GM21526 (cell line): ENCODE data around the gene MYO5B.
"Not testable (repeated sequence)": the region's sequence is repeated elsewhere in the genome, so short reads cannot be mapped to it uniquely, and the experiment has no call there.

Source experiments
- ATAC-seq: cut with Tn5 transposase; IDR thresholded peaks from one replicate; pipeline ENCODE4 v1.9.1; 2021; ENCODE audit warnings: moderate library complexity; ENCODE audit not compliant: unreplicated experiment, low FRiP score

The MYO5B gene

GRCh38 chr18:49898421-49898820 lies 296.5 kb downstream of the MYO5B start:
- ATAC-seq = no peak

DNA sequence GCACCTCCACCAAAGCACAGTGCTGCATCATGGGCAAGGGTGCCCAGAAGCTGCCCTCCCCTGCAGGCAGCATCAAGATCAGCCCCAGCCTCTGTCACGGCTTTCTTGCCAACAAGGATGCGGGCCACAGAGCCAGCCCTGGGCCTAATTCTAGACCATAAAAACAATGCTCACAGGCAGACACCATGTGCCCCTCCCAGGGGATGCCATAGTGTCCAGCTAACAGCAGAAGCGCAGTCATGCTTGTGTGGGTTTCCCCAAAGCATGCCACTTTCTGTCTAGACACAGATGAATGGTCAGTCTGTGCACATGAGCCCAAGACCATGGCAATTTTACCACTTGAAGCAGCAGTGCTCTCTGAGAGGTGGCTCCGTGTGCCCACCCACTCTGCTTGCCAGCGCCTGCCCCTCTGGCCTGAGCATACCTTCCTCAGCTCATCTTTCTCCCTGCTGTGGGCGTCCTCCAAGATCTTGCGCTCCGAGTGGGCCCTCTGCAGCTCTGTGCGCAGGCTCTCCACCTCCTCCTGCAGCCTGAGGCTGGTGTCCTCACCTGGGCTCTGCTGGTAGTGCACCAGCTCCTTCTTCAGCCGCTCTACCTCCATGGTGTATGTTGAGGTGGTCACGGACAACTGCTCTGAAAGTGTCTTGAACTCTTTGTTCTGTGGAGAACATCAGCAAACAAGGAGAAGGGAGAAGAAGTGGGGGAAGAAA lies 300.3 kb downstream of the MYO5B start:
- ATAC-seq = no peak

DNA sequence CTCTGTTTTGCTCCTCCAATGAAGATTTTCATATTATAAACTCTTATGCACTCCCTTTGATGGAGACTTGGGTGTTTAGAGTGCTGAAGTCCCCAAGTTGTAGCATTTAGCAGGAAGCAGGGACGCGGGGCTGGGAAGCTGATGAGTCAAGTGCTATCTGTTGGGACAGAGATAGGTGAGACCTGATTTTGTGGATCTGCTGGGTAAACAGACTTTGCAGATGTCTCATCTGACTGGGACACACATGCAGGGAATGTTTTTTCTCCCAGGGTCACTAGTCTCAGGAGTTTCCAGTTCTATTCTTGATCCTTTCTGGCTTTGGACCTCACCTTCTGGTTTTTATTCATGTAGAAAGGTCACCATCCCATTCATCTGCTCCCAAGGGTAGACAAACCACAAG lies 301.9 kb downstream of the MYO5B start:
- no peak for ATAC-seq

DNA sequence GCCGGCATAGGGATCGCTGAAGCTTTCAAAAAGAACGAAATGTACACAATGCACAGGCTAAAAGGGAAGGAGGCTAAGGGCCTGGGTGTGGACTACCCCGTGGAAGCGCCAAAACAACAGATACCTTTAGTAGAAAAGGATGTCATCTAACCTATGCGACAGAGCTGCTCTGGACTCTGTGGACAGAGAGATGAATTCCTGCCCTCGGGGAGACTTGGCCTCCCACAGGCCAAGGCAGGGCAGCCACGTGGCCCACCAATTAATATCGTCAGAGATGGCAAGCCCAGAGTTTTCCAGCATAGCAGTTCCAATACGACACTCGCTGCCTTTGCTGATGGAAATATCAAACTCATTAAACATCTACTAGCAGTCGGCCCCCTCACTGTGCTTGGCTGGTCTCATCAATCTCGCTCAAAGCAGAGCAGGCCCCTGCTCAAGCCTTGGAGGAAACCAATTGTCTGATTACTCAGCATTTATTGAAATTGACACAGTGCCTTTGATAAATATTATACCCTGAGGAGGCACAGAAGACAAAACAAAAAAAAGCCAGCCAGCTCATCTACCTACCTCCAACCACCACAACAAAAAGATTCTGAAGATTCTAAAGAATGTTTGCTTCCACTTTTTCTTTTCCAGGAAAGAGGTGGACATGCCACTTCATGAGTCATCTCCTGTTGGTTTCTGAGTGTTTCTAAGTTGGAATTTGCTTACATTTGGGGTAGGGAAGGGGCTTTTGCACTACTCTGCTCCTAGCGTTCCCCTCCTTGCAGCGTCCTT lies 302.6 kb downstream of the MYO5B start:
- no peak for ATAC-seq

- ATAC-seq = no peak
These were observed 304.9 kb downstream of the MYO5B start for GRCh38 chr18:49890041-49890440.

- ATAC-seq = not testable (repeated sequence)
These were observed 305.4 kb downstream of the MYO5B start for GRCh38 chr18:49889552-49889951.

DNA sequence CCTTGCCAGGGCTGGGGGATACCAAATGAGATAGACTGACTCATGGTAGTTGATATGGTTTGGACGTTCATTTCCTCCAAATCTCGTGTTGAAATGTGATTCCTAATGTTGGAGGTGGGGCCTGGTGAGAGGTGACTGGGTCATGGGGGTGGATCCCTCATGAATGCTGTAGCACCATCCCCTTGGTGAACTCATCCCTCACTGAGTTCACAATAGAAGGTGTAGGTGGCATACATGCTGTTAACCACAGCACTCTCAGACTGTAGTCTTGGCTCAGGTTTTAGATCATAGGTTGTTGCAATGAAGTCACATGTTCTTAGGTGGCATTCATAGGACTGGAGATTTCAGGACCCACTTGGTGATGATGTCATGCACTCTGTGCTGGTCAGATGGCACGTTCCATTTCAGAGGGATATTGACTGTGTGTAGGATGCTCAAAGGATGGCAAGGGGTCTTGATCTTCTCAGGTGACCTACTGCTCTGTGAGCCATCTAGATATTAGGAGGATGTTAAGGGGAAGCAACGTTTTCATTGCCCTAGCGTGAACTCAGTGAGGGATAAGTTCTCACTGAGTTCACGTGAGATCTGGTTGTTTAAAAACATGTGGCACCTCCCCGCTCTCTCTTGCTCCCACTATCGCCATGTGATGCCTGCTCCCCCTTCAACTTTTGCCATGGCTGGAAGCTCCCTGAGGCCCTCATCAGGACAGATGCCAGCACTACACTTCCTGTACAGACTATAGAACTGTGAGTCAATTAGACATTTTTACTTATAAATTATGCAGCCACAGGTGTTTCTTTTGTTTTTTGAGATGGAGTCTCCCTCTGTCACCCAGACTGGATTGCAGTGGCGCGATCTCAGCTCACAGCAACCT lies 307.8 kb downstream of the MYO5B start:
- no peak for ATAC-seq

DNA sequence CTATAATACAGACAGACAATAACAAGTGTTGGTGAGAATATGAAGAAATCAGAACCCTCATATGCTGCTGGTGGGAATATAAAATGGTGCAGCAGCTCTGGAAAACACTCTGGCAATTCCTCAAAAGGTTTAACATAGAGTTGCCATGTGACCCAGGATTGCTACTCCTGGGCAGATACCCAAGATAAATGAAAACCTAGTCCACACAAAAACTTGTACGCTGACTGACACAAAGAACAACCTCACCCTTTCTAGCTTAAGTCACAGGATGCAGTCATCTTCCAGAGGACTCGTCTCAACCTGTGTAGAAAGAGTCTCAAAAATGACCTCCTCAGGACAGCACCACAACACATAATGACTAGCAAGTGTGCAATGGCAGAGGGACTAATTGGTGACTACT lies 310.0 kb downstream of the MYO5B start:
- no peak for ATAC-seq

- no peak for ATAC-seq
These were observed 310.5 kb downstream of the MYO5B start for GRCh38 chr18:49884465-49884864.

GRCh38 chr18:49880661-49881060 lies 314.3 kb downstream of the MYO5B start:
- no peak for ATAC-seq

DNA sequence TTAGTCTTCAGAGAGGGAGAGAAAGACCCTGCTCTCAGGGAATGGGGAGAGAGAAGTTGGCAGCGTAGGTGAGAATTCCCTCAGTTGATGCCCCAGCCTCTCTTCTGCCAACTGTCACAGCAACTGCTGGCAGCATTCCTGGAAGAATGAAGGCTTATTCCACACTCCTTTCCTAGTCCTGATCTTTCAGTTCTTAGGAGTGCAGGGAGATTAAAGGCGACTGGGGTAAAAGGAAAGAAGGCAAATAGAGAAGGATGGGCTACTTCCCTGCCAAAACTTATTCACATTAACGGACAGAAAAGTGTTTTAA lies 315.7 kb downstream of the MYO5B start:
- no peak for ATAC-seq

GRCh38 chr18:49878567-49879270 lies 316.2 kb downstream of the MYO5B start:
- no peak for ATAC-seq

GRCh38 chr18:49878015-49878414 lies 316.9 kb downstream of the MYO5B start:
- no peak for ATAC-seq

DNA sequence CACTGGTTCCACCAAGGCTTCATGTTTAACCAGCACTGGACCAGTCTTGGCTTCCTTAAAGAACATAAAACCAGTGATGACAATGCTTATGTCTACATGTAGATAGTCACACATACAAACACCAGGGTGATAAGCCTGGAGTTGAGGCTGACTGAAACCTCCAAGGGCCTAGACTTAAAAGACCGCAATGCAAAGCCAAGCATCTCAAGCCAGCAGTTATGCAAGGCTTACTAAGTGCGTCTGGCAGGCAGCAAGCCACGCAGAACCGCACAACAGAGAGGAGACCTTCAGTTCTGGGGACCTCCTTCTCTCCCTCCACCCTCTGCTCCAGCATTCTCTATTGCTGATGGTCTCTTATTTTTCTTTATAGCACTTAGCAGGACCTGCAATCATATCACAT lies 318.4 kb downstream of the MYO5B start:
- ATAC-seq = no peak

- ATAC-seq = no peak
These were observed 319.2 kb downstream of the MYO5B start for GRCh38 chr18:49875783-49876182.

DNA sequence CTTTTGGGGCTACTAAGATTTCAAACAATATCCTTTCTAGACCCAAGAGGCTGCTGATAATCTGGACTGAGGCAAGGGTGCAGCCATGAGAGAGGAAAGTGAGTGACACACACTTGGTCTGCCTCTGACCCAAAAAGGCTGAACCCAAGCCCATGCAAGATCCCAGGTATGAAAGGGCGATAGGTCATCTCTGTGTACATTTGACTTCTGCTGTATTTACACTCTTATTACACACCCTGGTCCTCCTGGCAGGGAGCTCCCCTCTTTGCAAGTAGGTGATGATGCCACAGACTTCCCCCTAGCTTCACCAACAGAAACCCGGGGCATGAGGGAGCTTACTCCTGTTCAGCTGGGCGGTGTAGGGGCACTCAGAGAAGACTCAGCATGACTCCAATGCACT lies 319.8 kb downstream of the MYO5B start:
- ATAC-seq = no peak

- peak; percentile 56 for ATAC-seq
These were observed 320.7 kb downstream of the MYO5B start for GRCh38 chr18:49874238-49874637.

- no peak for ATAC-seq
These were observed 325.6 kb downstream of the MYO5B start for GRCh38 chr18:49869354-49869753.

- ATAC-seq = no peak
These were observed 328.3 kb downstream of the MYO5B start for GRCh38 chr18:49866680-49867079.

DNA sequence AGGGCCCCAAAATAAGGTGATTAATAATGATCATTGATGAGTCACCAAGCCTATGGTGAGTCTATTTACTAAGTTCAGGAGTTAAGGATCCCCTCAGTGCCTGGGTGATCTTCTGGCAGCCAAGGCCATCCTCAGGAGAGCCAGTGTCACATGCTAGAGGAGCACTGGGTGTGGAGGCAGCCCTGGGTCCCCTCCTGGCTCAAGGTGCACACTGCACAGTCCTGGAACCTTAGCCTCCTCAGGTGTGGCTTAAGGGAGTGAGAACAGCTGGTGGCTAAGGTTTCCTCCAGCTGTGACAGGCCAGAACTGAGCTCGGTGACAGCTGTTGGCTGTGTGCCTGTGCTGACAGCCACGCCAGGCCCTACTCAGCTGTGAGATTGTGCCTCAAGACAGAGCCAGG lies 329.5 kb downstream of the MYO5B start:
- no peak for ATAC-seq
